H9 (cell line): ENCODE results near the gene PACS1. TPM values are rescaled to one million over a fixed set of nuclear protein-coding genes. Genes with fewer than 3 reads are reported as not detected.

ENCODE experiments used
- DNase-seq: peaks from one replicate; pipeline ENCODE4 v3.0.0-alpha.2; 2017
- H2AFZ ChIP-seq: one replicate; pipeline ENCODE4 v1.6.1; 2013; ENCODE audit warnings: mild to moderate bottlenecking, low read length, control low read depth, moderate library complexity
- H2AK5ac ChIP-seq: 2 replicates; pipeline ENCODE4 v1.6.1; 2013; ENCODE audit warnings: low read length, control low read depth, mixed read lengths; ENCODE audit not compliant: insufficient read length
- H2BK120ac ChIP-seq: one replicate; pipeline ENCODE4 v1.6.1; 2013; ENCODE audit warnings: low read depth, mild to moderate bottlenecking, low read length, control low read depth, inconsistent platforms; ENCODE audit not compliant: poor library complexity, severe bottlenecking
- H2BK12ac ChIP-seq: 2 replicates; pipeline ENCODE4 v1.6.1; 2013; ENCODE audit warnings: low read length, control low read depth, mixed read lengths, low read depth; ENCODE audit not compliant: insufficient read length
- H2BK15ac ChIP-seq: 2 replicates; pipeline ENCODE4 v1.6.1; 2013; ENCODE audit warnings: low read depth, low read length, control low read depth
- H2BK20ac ChIP-seq: one replicate; pipeline ENCODE4 v1.6.1; 2013; ENCODE audit warnings: low read depth, mild to moderate bottlenecking, low read length, control low read depth, inconsistent platforms; ENCODE audit not compliant: poor library complexity, severe bottlenecking
- H2BK5ac ChIP-seq: 2 replicates; pipeline ENCODE4 v1.6.1; 2013; ENCODE audit warnings: low read length, control low read depth, mixed read lengths; ENCODE audit not compliant: insufficient read length
- H3K14ac ChIP-seq: 2 replicates; pipeline ENCODE4 v1.6.1; 2013; ENCODE audit warnings: low read length, control low read depth; ENCODE audit not compliant: insufficient read depth
- H3K18ac ChIP-seq: 2 replicates; pipeline ENCODE4 v1.6.1; 2013; ENCODE audit warnings: low read depth, mild to moderate bottlenecking, mixed read lengths, low read length, control low read depth; ENCODE audit not compliant: insufficient read length
- H3K23ac ChIP-seq: 2 replicates; pipeline ENCODE4 v1.6.1; 2013; ENCODE audit warnings: low read length, control low read depth, mixed read lengths, low read depth; ENCODE audit not compliant: insufficient read length
- H3K23me2 ChIP-seq: 2 replicates; pipeline ENCODE4 v1.6.1; 2013; ENCODE audit warnings: low read depth, mild to moderate bottlenecking, mixed read lengths, low read length, control low read depth; ENCODE audit not compliant: insufficient read length, poor library complexity, severe bottlenecking
- H3K27ac ChIP-seq: 2 replicates; pipeline ENCODE4 v1.5.1; 2013; ENCODE audit warnings: low read length, control low read depth, mixed read lengths, low read depth; ENCODE audit not compliant: insufficient read length
- H3K27me3 ChIP-seq: 2 replicates; pipeline ENCODE4 v1.6.1; 2013; ENCODE audit warnings: low read length, control low read depth, inconsistent platforms; ENCODE audit not compliant: insufficient read depth
- H3K4ac ChIP-seq: 2 replicates; pipeline ENCODE4 v1.6.1; 2013; ENCODE audit warnings: low read depth, mild to moderate bottlenecking, control low read depth, inconsistent platforms, low read length, moderate library complexity
- H3K4me1 ChIP-seq: 2 replicates; pipeline ENCODE4 v1.6.1; 2013; ENCODE audit warnings: low read length, control low read depth, inconsistent platforms; ENCODE audit not compliant: insufficient read depth
- H3K4me2 ChIP-seq: 2 replicates; pipeline ENCODE4 v1.6.1; 2013; ENCODE audit warnings: low read length, control low read depth, mixed read lengths; ENCODE audit not compliant: insufficient read length, insufficient read depth
- H3K56ac ChIP-seq: 2 replicates; pipeline ENCODE4 v1.6.1; 2013; ENCODE audit warnings: low read depth, mild to moderate bottlenecking, mixed read lengths, low read length, control low read depth; ENCODE audit not compliant: insufficient read length
- H3K79me1 ChIP-seq: 2 replicates; pipeline ENCODE4 v1.6.1; 2013; ENCODE audit warnings: low read depth, mild to moderate bottlenecking, moderate library complexity, low read length, control low read depth, inconsistent platforms; ENCODE audit not compliant: insufficient read depth, poor library complexity, severe bottlenecking
- H3K79me2 ChIP-seq: 2 replicates; pipeline ENCODE4 v1.6.1; 2013; ENCODE audit warnings: low read length, control low read depth, inconsistent platforms; ENCODE audit not compliant: insufficient read depth
- H3K9ac ChIP-seq: 2 replicates; pipeline ENCODE4 v1.6.1; 2013; ENCODE audit warnings: low read length, control low read depth, mixed read lengths; ENCODE audit not compliant: insufficient read length; ENCODE audit errors: extremely low read depth
- H3K9me3 ChIP-seq: one replicate; pipeline ENCODE4 v1.6.1; 2013; ENCODE audit warnings: low read depth, low read length, inconsistent platforms; ENCODE audit not compliant: control insufficient read depth
- H3T11ph ChIP-seq: one replicate; pipeline ENCODE4 v1.6.1; 2013; ENCODE audit warnings: mild to moderate bottlenecking, low read length, control low read depth, inconsistent platforms
- H4K20me1 ChIP-seq: one replicate; pipeline ENCODE4 v1.6.1; 2013; ENCODE audit not compliant: control insufficient read depth, insufficient read length, insufficient read depth
- H4K5ac ChIP-seq: 2 replicates; pipeline ENCODE4 v1.6.1; 2013; ENCODE audit warnings: low read depth, mild to moderate bottlenecking, mixed read lengths, low read length, control low read depth; ENCODE audit not compliant: insufficient read length
- H4K8ac ChIP-seq: replicated peaks from 2 replicates; pipeline ENCODE4 v1.6.1; 2013; ENCODE audit warnings: low read length, control low read depth, mixed read lengths, low read depth; ENCODE audit not compliant: insufficient read length
- H4K91ac ChIP-seq: 2 replicates; pipeline ENCODE4 v1.6.1; 2013; ENCODE audit warnings: low read depth, mild to moderate bottlenecking, moderate library complexity, mixed read lengths, low read length, control low read depth; ENCODE audit not compliant: insufficient read length
- H3K27ac Mint-ChIP-seq, 3 experiments: 2 replicates in 2 of 3; 3 replicates in 1 of 3; pipeline ENCODE4 v1.8.0; 2020 to 2021; ENCODE audit warnings: mixed read lengths in 3 of 3, mild to moderate bottlenecking in 1 of 3, moderate library complexity in 1 of 3
- H3K27me3 Mint-ChIP-seq: 2 replicates; pipeline ENCODE4 v1.8.0; 2021; ENCODE audit warnings: low read depth, mild to moderate bottlenecking, moderate library complexity, mixed read lengths
- H3K36me3 Mint-ChIP-seq, 3 experiments: 2 replicates in 2 of 3; 3 replicates in 1 of 3; pipeline ENCODE4 v1.8.0; 2020 to 2021; ENCODE audit warnings: low read depth in 3 of 3, mixed read lengths in 3 of 3; ENCODE audit not compliant: insufficient read depth in 1 of 3
- H3K4me1 Mint-ChIP-seq, 2 experiments: 2 replicates each; pipeline ENCODE4 v1.8.0; 2020; ENCODE audit warnings: mixed read lengths in 2 of 2
- H3K4me3 Mint-ChIP-seq, 2 experiments: 2 replicates in 1 of 2; 3 replicates in 1 of 2; pipeline ENCODE4 v1.8.0; 2020 to 2021; ENCODE audit warnings: mild to moderate bottlenecking in 2 of 2, mixed read lengths in 2 of 2, moderate library complexity in 1 of 2
- H3K9me3 Mint-ChIP-seq, 2 experiments: 2 replicates in 1 of 2; 3 replicates in 1 of 2; pipeline ENCODE4 v1.8.0; 2020; ENCODE audit warnings: mild to moderate bottlenecking in 2 of 2, mixed read lengths in 2 of 2, moderate library complexity in 1 of 2
- WGBS: extraction: QIAGEN DNeasy Blood & Tissue Kit; methylation state at CpG from one replicate; pipeline ENCODE4 v1.1.7; 2013; ENCODE audit warnings: missing lambda C conversion rate, low lambda C conversion rate, mixed read lengths; ENCODE audit not compliant: insufficient read length; ENCODE audit errors: extremely low coverage; 5-methylcytosine and 5-hydroxymethylcytosine counted together
- total RNA-seq: library from RNA; stranded (reverse); gene quantifications from 2 replicates; pipeline ENCODE4 v1.2.1, GENCODE V29; 2021
- TF ChIP-seq, protein P1 (sequence below): fragments of 200-600 bp; sonication (generic); conservative IDR thresholded peaks from 3 replicates; pipeline ENCODE4 v1.8.0; 2021; ENCODE audit warnings: antibody characterized with exemption, mild to moderate bottlenecking

The PACS1 gene
- total RNA-seq, 1 experiment from 2014 or later = 35.5 TPM

- WGBS = no CpG with 5 or more reads among the region's 1 CpG
- no peak for DNase-seq
- Histone ChIP-seq H2BK20ac (no peak overlapping the region), H2AFZ (no peak overlapping the region), H3K4ac (no peak overlapping the region), H3K23ac (no peak overlapping the region), H2BK5ac (no peak overlapping the region), H3K9me3 (no peaks in the 10 kb centered on the region), H3K9ac (no peak overlapping the region), H3K27ac (no peak overlapping the region), H3K18ac (no peak overlapping the region), H3K14ac (no peak overlapping the region), H3K4me2 (no peak overlapping the region), H3T11ph (no peak overlapping the region), H2BK15ac (no peak overlapping the region), H3K79me2 (peaks cover 5% of the 10 kb centered on the region; the same call in 1 of the 2 replicates), H4K8ac (no peak overlapping the region), H3K4me1 (no peaks in the 10 kb centered on the region), H4K91ac (no peak overlapping the region), H2AK5ac (no peak overlapping the region), H3K23me2 (peaks cover 3% of the 10 kb centered on the region), H4K5ac (no peak overlapping the region), H2BK12ac (no peak overlapping the region), H3K27me3 (no peaks in the 10 kb centered on the region), H3K79me1 (no peaks in the 10 kb centered on the region), H2BK120ac (no peak overlapping the region), H3K56ac (no peak overlapping the region), H4K20me1 (no peaks in the 10 kb centered on the region)
- H3K27ac Mint-ChIP-seq = no peak overlapping the region; a peak in 1 of 7 replicates
- no peaks in the 10 kb centered on the region for H3K9me3 Mint-ChIP-seq
- peaks cover 7 to 42% (median 38%) of the 10 kb centered on the region in 3 experiments; a peak in 6 of 7 replicates for H3K36me3 Mint-ChIP-seq
- H3K4me1 Mint-ChIP-seq = peaks cover 14 to 16% of the 10 kb centered on the region in 2 experiments
- H3K27me3 Mint-ChIP-seq = peaks cover 7% of the 10 kb centered on the region
- no peak overlapping the region for H3K4me3 Mint-ChIP-seq
- TF ChIP-seq, protein P1, sequence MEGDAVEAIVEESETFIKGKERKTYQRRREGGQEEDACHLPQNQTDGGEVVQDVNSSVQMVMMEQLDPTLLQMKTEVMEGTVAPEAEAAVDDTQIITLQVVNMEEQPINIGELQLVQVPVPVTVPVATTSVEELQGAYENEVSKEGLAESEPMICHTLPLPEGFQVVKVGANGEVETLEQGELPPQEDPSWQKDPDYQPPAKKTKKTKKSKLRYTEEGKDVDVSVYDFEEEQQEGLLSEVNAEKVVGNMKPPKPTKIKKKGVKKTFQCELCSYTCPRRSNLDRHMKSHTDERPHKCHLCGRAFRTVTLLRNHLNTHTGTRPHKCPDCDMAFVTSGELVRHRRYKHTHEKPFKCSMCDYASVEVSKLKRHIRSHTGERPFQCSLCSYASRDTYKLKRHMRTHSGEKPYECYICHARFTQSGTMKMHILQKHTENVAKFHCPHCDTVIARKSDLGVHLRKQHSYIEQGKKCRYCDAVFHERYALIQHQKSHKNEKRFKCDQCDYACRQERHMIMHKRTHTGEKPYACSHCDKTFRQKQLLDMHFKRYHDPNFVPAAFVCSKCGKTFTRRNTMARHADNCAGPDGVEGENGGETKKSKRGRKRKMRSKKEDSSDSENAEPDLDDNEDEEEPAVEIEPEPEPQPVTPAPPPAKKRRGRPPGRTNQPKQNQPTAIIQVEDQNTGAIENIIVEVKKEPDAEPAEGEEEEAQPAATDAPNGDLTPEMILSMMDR = no peak
These were observed 204.1 kb downstream of the PACS1 start for GRCh38 chr11:66274219-66274618.
